ENCODE results near the gene PIGR. TPM values are rescaled to one million over a fixed set of nuclear protein-coding genes. Genes with fewer than 3 reads are reported as not detected.
A peak's percentile ranks its signal among the peaks of the same experiment; 100 is the strongest.

PIGR gene
- total and polyA plus RNA-seq, 10 of the 15 experiments (the other 5 are each of a cell fraction or from before 2014, with no cell fraction given), result 0.96 to 7.6 (median 1.8) TPM

DNA sequence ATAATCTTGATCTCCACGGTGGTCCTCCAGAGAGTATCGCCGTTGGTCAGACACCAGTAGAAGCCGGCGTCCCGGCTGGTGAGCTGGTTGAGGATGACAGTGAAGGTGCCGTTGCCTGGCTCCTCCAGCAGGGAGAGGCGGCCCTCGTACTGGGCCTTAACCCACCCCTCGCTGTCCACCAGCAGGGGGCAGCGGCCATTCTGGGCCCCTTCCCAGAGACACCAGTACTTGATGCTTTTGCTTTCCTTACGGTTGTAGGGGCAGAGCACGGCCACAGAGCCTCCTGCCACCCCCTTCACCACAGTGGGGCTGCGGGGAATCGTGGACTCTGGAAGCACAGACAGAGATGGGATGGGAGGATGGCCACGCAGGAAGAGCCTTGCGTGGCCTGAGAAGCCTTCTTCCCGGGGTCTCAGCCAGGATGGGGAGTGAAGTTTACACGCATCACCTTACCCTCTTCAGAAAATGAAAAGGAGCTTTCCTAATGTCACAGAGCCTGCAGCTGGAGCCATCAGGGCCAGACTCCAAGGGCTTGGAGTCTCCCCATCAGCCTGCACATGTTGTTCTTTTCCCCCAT is 10.7 kb downstream of the PIGR start:
- POLR2A ChIA-PET, result interaction anchor here (0.5 to 13.3 kb wide), 3 partner anchors 19 to 65 kb away, joined by 3 to 222 read pairs (median 3); partner anchors contain the start of gene FCMR
- in situ Hi-C loops (cut with MboI), result no loop called here
- TF ChIP-seq HDGF (IDR thresholded peaks at IDR 0.05), result no peak
- TF ChIP-seq, protein P1, sequence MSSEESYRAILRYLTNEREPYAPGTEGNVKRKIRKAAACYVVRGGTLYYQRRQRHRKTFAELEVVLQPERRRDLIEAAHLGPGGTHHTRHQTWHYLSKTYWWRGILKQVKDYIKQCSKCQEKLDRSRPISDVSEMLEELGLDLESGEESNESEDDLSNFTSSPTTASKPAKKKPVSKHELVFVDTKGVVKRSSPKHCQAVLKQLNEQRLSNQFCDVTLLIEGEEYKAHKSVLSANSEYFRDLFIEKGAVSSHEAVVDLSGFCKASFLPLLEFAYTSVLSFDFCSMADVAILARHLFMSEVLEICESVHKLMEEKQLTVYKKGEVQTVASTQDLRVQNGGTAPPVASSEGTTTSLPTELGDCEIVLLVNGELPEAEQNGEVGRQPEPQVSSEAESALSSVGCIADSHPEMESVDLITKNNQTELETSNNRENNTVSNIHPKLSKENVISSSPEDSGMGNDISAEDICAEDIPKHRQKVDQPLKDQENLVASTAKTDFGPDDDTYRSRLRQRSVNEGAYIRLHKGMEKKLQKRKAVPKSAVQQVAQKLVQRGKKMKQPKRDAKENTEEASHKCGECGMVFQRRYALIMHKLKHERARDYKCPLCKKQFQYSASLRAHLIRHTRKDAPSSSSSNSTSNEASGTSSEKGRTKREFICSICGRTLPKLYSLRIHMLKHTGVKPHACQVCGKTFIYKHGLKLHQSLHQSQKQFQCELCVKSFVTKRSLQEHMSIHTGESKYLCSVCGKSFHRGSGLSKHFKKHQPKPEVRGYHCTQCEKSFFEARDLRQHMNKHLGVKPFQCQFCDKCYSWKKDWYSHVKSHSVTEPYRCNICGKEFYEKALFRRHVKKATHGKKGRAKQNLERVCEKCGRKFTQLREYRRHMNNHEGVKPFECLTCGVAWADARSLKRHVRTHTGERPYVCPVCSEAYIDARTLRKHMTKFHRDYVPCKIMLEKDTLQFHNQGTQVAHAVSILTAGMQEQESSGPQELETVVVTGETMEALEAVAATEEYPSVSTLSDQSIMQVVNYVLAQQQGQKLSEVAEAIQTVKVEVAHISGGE (CRISPR knock-in tag; IDR thresholded peaks at IDR 0.05), result no peak
- TF ChIP-seq RAD21 (IDR thresholded peaks at IDR 0.05; ENCODE audit: insufficient read depth, low read depth, low read length), result peak; percentile 36; the same call in 1 of the 2 replicates
- TF ChIP-seq CHD2 (IDR thresholded peaks at IDR 0.05; ENCODE audit: borderline replicate concordance, low read depth, low read length), result no peak
- TF ChIP-seq YY1 (IDR thresholded peaks at IDR 0.05; ENCODE audit: low read depth, low read length), result 0 out of 2 replicates have a peak, but pooled peaks have one; percentile 22
- TF ChIP-seq SMC3 (IDR thresholded peaks at IDR 0.05; ENCODE audit: borderline replicate concordance, low read length), result peak; percentile 57
- TF ChIP-seq, protein P2, sequence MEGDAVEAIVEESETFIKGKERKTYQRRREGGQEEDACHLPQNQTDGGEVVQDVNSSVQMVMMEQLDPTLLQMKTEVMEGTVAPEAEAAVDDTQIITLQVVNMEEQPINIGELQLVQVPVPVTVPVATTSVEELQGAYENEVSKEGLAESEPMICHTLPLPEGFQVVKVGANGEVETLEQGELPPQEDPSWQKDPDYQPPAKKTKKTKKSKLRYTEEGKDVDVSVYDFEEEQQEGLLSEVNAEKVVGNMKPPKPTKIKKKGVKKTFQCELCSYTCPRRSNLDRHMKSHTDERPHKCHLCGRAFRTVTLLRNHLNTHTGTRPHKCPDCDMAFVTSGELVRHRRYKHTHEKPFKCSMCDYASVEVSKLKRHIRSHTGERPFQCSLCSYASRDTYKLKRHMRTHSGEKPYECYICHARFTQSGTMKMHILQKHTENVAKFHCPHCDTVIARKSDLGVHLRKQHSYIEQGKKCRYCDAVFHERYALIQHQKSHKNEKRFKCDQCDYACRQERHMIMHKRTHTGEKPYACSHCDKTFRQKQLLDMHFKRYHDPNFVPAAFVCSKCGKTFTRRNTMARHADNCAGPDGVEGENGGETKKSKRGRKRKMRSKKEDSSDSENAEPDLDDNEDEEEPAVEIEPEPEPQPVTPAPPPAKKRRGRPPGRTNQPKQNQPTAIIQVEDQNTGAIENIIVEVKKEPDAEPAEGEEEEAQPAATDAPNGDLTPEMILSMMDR (IDR thresholded peaks at IDR 0.05 in 2 of 3, conservative IDR thresholded peaks at IDR 0.05 in 1 of 3; ENCODE audit: control insufficient read depth in 2 of 3, extremely low read depth in 1 of 3, insufficient read depth in 1 of 3, low read depth in 3 of 3, low read length in 3 of 3), result peak; percentile 44 to 71 (median 57)

More for the DNA sequence above, 10.7 kb downstream of the PIGR start:
- no peak overlapping the region for H3K4me3 ChIP-seq
- peaks cover 27% of the 10 kb centered on the region for H3K4me1 ChIP-seq (ENCODE audit: control insufficient read depth, insufficient read depth, low read length)
- RAD21 ChIA-PET (ENCODE audit: unreplicated experiment), result interaction anchor here (0.7 to 13.5 kb wide), 13 partner anchors 10 to 564 kb away, joined by 3 to 371 read pairs (median 4); partner anchors contain the start of gene FCMR
- BruUV-seq (replicated peaks), result no TSS peak
- no peak overlapping the region for H3K9ac ChIP-seq (ENCODE audit: control insufficient read depth, insufficient read depth, low read length)
- ATAC-seq (peak; percentile 64), DNase-seq (ENCODE audit: low read depth, low spot score) (no peak), FAIRE-seq (no peak)
- H3K9me3 ChIP-seq (replicated peaks; ENCODE audit: control insufficient read depth, insufficient read depth, low read length), result no peaks in the 10 kb centered on the region
- WGBS (ENCODE audit: insufficient coverage, insufficient replicate concordance, low lambda C conversion rate, missing lambda C conversion rate), result 65% methylated on average over 19 of the region's 19 CpGs
- no peak overlapping the region for H3K4me2 ChIP-seq (ENCODE audit: control insufficient read depth, insufficient read depth)
- no peaks in the 10 kb centered on the region for H3K79me2 ChIP-seq (ENCODE audit: control insufficient read depth, insufficient read depth, low read length)
- intact Hi-C loops (cut with micrococcal nuclease; ENCODE audit: unreplicated experiment), result loop anchor here (1.0 kb wide), 1 partner anchor 44 kb away; no protein-coding TSS in a partner anchor
- no peaks in the 10 kb centered on the region for H4K20me1 ChIP-seq (ENCODE audit: control insufficient read depth, insufficient read depth)
- H3K27me3 ChIP-seq (replicated peaks in 1 of 2; ENCODE audit: control insufficient read depth in 2 of 2, insufficient read depth in 2 of 2, low read length in 1 of 2), result no peaks in the 10 kb centered on the region
- SMC1A ChIA-PET (ENCODE audit: uncharacterized antibody, unreplicated experiment), result interaction anchor here (0.9 to 10.3 kb wide), 14 partner anchors 11 to 438 kb away, joined by 3 to 431 read pairs (median 6); partner anchors contain the start of genes FCAMR and FCMR
- CTCF ChIA-PET, result interaction anchor here (0.6 to 13.5 kb wide), 31 partner anchors 10 to 562 kb away, joined by 3 to 643 read pairs (median 4); partner anchors contain the start of genes FCAMR, FCMR, IL20 and PIGR
- no peaks in the 10 kb centered on the region for H3K36me3 ChIP-seq (ENCODE audit: control insufficient read depth in 2 of 2, insufficient read depth in 2 of 2, low read length in 1 of 2)
- H3K27ac ChIP-seq (ENCODE audit: control insufficient read depth, insufficient read depth), result no peak overlapping the region
- no peak overlapping the region for H2AFZ ChIP-seq (ENCODE audit: control insufficient read depth, low read depth, low read length)
